IMR-90 (cell line): ENCODE results near the gene PLXNA4.

Experiments
- CEBPB ChIP-seq: IDR thresholded peaks from 2 replicates; pipeline ENCODE4 v1.6.1; 2012; ENCODE audit warnings: low read depth, low read length, improper control_type of control experiment
- FOS ChIP-seq: fragments of 150-350 bp; IDR thresholded peaks from 2 replicates; pipeline ENCODE4 v1.6.1; 2016; ENCODE audit warnings: low read depth, low read length
- MAFK ChIP-seq: IDR thresholded peaks from 2 replicates; pipeline ENCODE4 v1.6.1; 2012; ENCODE audit warnings: low read depth, low read length, improper control_type of control experiment
- MXI1 ChIP-seq: IDR thresholded peaks from 2 replicates; pipeline ENCODE4 v1.6.1; 2012; ENCODE audit warnings: low read depth, mild to moderate bottlenecking, low read length, moderate library complexity, borderline replicate concordance
- POLR2A ChIP-seq: IDR thresholded peaks from 2 replicates; pipeline ENCODE4 v1.6.1; 2012; ENCODE audit warnings: mild to moderate bottlenecking, low read depth, low read length
- RAD21 ChIP-seq: IDR thresholded peaks from 2 replicates; pipeline ENCODE4 v1.6.1; 2012; ENCODE audit warnings: low read length, improper control_type of control experiment
- RCOR1 ChIP-seq: IDR thresholded peaks from 2 replicates; pipeline ENCODE4 v1.6.1; 2012; ENCODE audit warnings: mild to moderate bottlenecking, low read length, improper control_type of control experiment; ENCODE audit not compliant: insufficient replicate concordance
- RFX5 ChIP-seq: IDR thresholded peaks from 2 replicates; pipeline ENCODE4 v1.8.0; 2012; ENCODE audit warnings: low read depth, mild to moderate bottlenecking, low read length, moderate library complexity
- SMC3 ChIP-seq: fragments of 150-350 bp; IDR thresholded peaks from 2 replicates; pipeline ENCODE4 v1.6.1; 2016; ENCODE audit warnings: low read depth, mild to moderate bottlenecking, antibody characterized with exemption, low read length, moderate library complexity
- TF ChIP-seq, protein P1 (sequence below): conservative IDR thresholded peaks from 2 replicates; pipeline ENCODE4 v1.5.1; 2012; ENCODE audit warnings: mild to moderate bottlenecking, low read depth, low read length, improper control_type of control experiment
- TF ChIP-seq, protein P2 (sequence below): fragments of 150-350 bp; IDR thresholded peaks from 2 replicates; pipeline ENCODE4 v1.6.1; 2016; ENCODE audit warnings: low read depth, mild to moderate bottlenecking, low read length, moderate library complexity, borderline replicate concordance
- TF ChIP-seq, protein P3 (sequence below): fragments of 150-350 bp; IDR thresholded peaks from 2 replicates; pipeline ENCODE4 v1.6.1; 2017; ENCODE audit warnings: mild to moderate bottlenecking, antibody characterized with exemption, low read length, low read depth

DNA sequence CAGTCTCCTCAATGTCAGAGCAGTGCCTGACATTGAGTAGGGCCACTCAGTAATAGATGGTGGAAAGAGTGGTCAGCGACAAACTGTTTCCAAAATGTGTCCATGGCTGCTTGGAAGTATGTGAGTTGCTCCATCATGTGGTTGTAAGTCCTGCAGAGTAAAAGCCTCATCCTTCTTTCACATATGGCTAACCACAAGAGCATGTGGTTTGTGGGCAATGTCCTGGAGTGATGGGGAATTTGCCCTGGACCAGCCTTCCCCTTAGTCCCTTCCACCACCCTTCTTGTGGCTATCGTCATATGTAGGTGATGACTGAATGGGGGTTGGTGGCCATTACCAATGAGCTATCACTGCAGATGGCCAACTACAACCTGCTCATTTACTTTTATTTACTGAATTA is 33.0 kb upstream of the PLXNA4 start:
- TF ChIP-seq, protein P1, sequence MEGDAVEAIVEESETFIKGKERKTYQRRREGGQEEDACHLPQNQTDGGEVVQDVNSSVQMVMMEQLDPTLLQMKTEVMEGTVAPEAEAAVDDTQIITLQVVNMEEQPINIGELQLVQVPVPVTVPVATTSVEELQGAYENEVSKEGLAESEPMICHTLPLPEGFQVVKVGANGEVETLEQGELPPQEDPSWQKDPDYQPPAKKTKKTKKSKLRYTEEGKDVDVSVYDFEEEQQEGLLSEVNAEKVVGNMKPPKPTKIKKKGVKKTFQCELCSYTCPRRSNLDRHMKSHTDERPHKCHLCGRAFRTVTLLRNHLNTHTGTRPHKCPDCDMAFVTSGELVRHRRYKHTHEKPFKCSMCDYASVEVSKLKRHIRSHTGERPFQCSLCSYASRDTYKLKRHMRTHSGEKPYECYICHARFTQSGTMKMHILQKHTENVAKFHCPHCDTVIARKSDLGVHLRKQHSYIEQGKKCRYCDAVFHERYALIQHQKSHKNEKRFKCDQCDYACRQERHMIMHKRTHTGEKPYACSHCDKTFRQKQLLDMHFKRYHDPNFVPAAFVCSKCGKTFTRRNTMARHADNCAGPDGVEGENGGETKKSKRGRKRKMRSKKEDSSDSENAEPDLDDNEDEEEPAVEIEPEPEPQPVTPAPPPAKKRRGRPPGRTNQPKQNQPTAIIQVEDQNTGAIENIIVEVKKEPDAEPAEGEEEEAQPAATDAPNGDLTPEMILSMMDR = no peak
- TF ChIP-seq, protein P2, sequence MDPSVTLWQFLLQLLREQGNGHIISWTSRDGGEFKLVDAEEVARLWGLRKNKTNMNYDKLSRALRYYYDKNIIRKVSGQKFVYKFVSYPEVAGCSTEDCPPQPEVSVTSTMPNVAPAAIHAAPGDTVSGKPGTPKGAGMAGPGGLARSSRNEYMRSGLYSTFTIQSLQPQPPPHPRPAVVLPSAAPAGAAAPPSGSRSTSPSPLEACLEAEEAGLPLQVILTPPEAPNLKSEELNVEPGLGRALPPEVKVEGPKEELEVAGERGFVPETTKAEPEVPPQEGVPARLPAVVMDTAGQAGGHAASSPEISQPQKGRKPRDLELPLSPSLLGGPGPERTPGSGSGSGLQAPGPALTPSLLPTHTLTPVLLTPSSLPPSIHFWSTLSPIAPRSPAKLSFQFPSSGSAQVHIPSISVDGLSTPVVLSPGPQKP = no peak
- no peak for TF ChIP-seq POLR2A
- TF ChIP-seq RFX5 = no peak
- TF ChIP-seq, protein P3, sequence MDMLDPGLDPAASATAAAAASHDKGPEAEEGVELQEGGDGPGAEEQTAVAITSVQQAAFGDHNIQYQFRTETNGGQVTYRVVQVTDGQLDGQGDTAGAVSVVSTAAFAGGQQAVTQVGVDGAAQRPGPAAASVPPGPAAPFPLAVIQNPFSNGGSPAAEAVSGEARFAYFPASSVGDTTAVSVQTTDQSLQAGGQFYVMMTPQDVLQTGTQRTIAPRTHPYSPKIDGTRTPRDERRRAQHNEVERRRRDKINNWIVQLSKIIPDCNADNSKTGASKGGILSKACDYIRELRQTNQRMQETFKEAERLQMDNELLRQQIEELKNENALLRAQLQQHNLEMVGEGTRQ = no peak
- no peak for TF ChIP-seq CEBPB
- no peak for TF ChIP-seq FOS
- no peak for TF ChIP-seq RAD21
- TF ChIP-seq SMC3 = no peak
- TF ChIP-seq MAFK = no peak
- no peak for TF ChIP-seq RCOR1
- TF ChIP-seq MXI1 = no peak
